Fibroblast of pulmonary artery (primary cell): Measurements from ENCODE around the gene KCNK13.

Experiments used
- DNase-seq: peaks from one replicate; pipeline ENCODE4 v3.0.0-alpha.2; 2010; ENCODE audit warnings: low read depth
- H3K4me3 ChIP-seq: replicated peaks from 2 replicates; pipeline ENCODE4 v1.5.1; 2011; ENCODE audit warnings: low read depth, mild to moderate bottlenecking, control low read depth, low read length, moderate library complexity
- TF ChIP-seq, protein P1 (sequence below): IDR thresholded peaks from 2 replicates; pipeline ENCODE4 v1.5.1; 2011; ENCODE audit warnings: mild to moderate bottlenecking, control low read depth, low read length, inconsistent platforms; ENCODE audit errors: missing control alignments

Gene KCNK13

DNA sequence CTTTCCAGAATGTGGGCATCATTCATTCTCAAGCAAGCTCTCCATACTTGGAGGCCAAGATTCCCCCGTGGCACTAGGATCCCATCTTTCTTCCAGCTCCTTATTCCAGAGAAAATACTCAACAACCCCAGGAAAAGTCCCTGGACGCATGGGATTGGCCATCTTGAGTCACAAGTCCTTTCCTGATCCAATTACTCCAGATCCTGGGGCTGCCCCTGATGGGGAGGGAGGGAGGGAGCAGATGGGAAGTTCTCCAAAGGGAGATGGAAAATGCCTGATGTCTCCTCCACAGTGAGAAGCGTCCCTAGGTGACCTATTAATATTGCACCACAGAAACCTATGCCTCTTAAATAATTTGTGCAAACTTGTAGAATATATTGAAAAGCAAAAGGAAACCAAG lies 12.4 kb upstream of the KCNK13 start:
- TF ChIP-seq, protein P1, sequence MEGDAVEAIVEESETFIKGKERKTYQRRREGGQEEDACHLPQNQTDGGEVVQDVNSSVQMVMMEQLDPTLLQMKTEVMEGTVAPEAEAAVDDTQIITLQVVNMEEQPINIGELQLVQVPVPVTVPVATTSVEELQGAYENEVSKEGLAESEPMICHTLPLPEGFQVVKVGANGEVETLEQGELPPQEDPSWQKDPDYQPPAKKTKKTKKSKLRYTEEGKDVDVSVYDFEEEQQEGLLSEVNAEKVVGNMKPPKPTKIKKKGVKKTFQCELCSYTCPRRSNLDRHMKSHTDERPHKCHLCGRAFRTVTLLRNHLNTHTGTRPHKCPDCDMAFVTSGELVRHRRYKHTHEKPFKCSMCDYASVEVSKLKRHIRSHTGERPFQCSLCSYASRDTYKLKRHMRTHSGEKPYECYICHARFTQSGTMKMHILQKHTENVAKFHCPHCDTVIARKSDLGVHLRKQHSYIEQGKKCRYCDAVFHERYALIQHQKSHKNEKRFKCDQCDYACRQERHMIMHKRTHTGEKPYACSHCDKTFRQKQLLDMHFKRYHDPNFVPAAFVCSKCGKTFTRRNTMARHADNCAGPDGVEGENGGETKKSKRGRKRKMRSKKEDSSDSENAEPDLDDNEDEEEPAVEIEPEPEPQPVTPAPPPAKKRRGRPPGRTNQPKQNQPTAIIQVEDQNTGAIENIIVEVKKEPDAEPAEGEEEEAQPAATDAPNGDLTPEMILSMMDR: no peak
- H3K4me3 ChIP-seq: no peak overlapping the region
- no peak for DNase-seq

DNA sequence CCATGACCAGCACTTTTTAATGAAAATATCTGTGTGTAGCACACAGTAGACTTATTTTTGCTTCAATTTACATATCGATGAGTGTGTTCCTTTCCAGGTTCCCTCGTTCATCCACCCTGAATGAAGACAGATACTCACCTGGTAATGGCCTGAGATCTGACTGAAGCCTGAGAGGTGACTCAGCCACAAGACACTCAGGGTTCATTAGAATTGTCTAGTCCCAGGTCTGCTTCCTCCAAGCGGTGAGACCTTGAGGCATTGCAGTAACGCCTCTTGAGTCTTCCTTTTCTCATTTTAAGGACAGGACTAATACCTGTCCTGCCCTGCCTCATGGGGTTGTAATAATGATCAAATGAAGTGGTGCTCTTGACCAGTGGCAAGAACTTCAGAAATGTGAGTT lies 11.5 kb upstream of the KCNK13 start:
- TF ChIP-seq, protein P1: no peak
- no peak for DNase-seq
- no peak overlapping the region for H3K4me3 ChIP-seq

DNA sequence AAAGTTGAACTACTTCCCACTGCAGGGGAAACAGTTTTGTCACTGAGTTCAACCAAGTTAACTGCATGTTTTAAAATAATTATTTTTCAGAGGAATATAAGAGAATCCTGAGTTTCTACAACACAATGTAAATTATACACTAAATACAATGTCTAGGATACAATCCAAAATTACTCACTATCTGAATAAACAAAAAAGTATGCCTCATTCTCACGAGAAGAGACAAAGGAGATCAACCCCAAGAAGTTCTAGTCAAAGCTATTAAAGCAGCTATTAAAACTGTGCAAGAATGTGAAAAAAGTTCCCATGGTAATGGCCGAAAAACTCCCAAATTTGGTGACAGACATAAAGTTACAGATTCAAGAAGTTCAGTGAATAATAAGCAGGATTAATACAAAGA lies 8.8 kb upstream of the KCNK13 start:
- TF ChIP-seq, protein P1: no peak

GRCh38 chr14:90054803-90055202 lies 7.0 kb upstream of the KCNK13 start:
- H3K4me3 ChIP-seq: no peak overlapping the region
- TF ChIP-seq, protein P1: no peak
- no peak for DNase-seq

More for the DNA sequence above, 8.8 kb upstream of the KCNK13 start:
- H3K4me3 ChIP-seq: no peak overlapping the region
- no peak for DNase-seq

- no peak overlapping the region for H3K4me3 ChIP-seq
- TF ChIP-seq, protein P1: no peak
- DNase-seq: no peak
Observed at GRCh38 chr14:90056826-90057225, 5.0 kb upstream of the KCNK13 start.

GRCh38 chr14:90058876-90059458 lies 2.8 kb upstream of the KCNK13 start:
- no peak overlapping the region for H3K4me3 ChIP-seq
- no peak for DNase-seq

More at GRCh38 chr14:90058876-90059458, 2.8 kb upstream of the KCNK13 start:
- TF ChIP-seq, protein P1: no peak
